Right lobe of liver (tissue), 4 donors: ENCODE measurements around the gene LMX1B.

Experiments
- POLR2A ChIP-seq: fragments of 450-650 bp; IDR thresholded peaks from one replicate; pipeline ENCODE4 v1.6.1; 2017; ENCODE audit warnings: antibody characterized with exemption, mild to moderate bottlenecking
- TF ChIP-seq, protein P1 (sequence below), 4 donors: fragments of 200-600 bp in 3 of 4; fragments of 450-650 bp in 1 of 4; IDR thresholded peaks; one replicate each; pipeline versions ENCODE4 v1.5.1 to v1.8.0; 2016 to 2022; ENCODE audit warnings: antibody characterized with exemption in 4 of 4, mild to moderate bottlenecking in 2 of 4
- donor health status: DM: no; HTN: no; CAD: no.
- donor health status: DM: no; HTN: no; CAD: no.
- donor health status: DM: no; HTN: yes; CAD: no.

DNA sequence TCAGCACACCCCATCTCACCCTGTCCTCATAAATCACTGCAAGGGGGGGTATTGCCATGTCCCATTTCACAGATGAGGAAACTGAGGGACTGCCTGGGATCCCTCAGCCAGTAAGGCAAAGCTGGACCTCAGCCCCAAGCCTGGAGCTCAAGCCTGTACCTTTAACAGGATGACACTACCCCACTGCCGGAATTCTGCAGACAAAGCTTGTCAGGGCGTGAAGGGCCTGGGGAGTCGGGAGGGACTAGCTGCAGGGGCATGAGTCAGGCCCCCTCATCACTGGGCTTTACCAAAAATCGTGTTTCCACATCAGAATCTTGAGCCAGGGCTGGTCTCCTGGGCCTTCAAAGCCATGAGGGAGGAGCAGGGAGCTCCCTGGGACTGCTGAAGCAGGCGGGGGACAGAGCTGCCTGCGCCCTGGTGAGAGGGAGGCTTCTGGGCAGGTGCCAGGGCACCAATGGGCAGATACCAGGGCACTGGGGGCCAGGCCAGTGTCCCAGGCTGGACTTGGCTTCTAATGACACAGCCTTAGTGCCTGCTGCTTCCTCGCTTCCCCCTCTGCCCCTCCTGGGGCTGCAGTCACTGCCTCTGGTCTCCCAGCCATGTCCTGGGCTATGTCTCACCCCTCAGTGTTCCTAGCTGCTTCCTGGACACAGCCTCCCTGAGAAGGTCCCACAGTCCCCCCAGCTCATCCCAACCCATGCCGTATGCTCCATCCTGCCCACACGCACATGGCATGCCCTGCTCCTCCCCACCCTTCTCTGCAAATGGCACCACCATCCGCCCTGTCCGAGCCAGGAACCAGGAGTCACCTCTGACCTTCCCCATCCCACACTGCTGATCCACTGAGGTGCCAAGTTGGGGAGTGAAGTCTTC lies 80.7 kb downstream of the LMX1B start:
- TF ChIP-seq, protein P1, sequence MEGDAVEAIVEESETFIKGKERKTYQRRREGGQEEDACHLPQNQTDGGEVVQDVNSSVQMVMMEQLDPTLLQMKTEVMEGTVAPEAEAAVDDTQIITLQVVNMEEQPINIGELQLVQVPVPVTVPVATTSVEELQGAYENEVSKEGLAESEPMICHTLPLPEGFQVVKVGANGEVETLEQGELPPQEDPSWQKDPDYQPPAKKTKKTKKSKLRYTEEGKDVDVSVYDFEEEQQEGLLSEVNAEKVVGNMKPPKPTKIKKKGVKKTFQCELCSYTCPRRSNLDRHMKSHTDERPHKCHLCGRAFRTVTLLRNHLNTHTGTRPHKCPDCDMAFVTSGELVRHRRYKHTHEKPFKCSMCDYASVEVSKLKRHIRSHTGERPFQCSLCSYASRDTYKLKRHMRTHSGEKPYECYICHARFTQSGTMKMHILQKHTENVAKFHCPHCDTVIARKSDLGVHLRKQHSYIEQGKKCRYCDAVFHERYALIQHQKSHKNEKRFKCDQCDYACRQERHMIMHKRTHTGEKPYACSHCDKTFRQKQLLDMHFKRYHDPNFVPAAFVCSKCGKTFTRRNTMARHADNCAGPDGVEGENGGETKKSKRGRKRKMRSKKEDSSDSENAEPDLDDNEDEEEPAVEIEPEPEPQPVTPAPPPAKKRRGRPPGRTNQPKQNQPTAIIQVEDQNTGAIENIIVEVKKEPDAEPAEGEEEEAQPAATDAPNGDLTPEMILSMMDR (IDR thresholded peaks at IDR 0.05), result no peak
- no peak for TF ChIP-seq POLR2A
